T-helper 9 cell (primary cell): ENCODE measurements around the gene CD48.
"Not testable (repeated sequence)": the region's sequence is repeated elsewhere in the genome, so short reads cannot be mapped to it uniquely, and the experiment has no call there.

Experiments
- DNase-seq: peaks from one replicate; pipeline ENCODE4 v3.0.0-alpha.2; 2020

CD48 gene

DNA sequence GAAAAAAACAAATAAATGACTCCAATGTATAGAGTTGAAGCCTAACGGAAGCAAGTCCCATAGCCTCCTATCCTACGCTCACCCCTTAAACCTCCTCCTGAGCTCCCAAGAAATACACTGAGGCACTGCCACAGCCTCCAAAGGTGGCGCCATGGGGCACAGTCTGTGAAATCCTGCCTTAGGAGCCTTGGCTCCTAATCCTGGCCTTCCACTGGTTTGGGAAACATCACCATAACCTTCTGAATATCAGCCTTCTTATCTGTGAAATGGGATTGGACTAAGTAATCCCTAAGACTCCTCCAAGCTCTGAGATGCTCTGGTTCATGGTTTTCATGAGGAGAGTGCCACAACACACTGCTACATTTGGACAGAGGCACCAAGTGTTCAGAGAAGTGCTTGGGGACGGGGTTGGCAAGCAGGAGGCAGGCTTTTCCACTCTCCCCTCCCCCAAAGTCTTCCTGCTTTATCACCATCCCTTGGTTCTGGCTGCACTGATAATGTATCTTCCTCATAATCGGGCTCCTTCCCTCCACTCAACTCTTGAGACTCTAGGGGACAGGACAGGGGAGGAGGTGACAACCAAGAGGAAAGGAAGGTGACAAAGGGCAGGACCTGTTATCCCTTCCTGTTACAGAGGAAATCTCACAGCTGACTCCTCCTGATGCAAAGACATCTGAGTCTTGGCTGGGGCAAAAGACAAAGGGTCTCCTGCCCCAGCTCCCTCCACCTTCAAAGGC lies 30.2 kb upstream of the CD48 start:
- DNase-seq = no peak

DNA sequence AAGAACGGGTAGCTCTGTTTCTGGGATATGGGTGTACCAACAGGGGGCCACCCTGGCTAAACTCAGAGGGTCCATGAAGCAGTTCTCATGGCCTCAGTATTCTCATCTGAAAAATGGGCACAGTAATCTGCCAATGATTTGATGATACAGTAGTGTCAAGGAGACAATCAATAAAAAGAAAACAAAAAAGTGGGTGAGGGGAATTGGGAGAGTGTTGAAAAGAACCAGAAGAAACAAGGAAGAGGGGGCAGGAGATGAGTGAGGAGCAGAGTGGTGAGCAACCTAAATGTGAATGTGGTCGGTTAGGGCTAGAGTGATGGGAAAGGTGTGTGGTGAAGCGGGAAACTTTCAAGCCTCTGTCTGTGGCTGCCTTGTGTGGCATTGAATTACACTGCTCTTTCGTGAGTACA lies 29.5 kb upstream of the CD48 start:
- DNase-seq = no peak

GRCh38 chr1:160740133-160740688 lies 28.6 kb upstream of the CD48 start:
- no peak for DNase-seq

DNA sequence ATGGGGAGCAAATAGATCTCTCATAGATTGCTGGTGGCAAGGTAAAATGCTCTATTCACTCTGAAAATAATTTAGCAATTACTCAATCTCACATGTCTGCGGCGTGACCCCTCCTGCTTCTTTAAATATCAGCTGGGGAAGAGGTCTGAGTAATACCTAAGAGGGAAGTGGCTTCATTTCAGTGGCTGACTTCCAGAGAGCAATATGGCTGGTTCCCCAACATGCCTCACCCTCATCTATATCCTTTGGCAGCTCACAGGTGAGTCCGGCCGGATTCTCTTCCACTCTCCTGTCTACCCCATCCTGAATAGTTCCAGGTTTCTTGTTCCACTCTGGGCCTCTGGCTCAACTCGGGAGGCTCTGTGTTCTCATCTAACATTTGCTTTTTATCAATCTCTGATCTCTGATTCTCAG lies 27.5 kb upstream of the CD48 start, which contains the start of gene SLAMF7:
Gene SLAMF7 (plus strand): TSS at position 150 of the 414 bp plus-strand sequence. CDS start 55 bp downstream, at position 205.
- no peak for DNase-seq

GRCh38 chr1:160738271-160738670 lies 26.6 kb upstream of the CD48 start:
- no peak for DNase-seq

DNA sequence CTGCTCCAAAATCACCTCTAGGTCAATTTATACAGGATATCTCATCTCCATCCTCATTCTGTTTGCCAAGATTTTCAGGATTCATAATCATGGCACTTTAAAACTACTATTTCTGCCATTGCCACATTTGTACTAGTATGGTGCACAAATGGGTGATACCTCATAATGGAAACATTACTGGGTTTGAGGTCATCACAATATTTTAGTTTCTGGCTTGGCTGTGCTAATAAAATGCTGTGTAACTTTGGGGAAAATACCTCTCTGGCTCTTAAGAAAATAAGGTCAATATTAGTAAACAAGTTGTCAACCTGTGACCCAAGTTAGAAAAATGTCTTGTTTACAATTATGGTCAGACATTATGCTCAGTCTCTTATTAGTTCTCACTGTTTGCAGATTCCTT lies 22.7 kb upstream of the CD48 start:
- no peak for DNase-seq

GRCh38 chr1:160733898-160734297 lies 22.3 kb upstream of the CD48 start:
- DNase-seq = no peak

GRCh38 chr1:160731990-160732389 lies 20.4 kb upstream of the CD48 start:
- DNase-seq = no peak

GRCh38 chr1:160731564-160731963 lies 19.9 kb upstream of the CD48 start:
- DNase-seq = not testable (repeated sequence)

GRCh38 chr1:160727316-160727640 lies 15.7 kb upstream of the CD48 start:
- DNase-seq = no peak

DNA sequence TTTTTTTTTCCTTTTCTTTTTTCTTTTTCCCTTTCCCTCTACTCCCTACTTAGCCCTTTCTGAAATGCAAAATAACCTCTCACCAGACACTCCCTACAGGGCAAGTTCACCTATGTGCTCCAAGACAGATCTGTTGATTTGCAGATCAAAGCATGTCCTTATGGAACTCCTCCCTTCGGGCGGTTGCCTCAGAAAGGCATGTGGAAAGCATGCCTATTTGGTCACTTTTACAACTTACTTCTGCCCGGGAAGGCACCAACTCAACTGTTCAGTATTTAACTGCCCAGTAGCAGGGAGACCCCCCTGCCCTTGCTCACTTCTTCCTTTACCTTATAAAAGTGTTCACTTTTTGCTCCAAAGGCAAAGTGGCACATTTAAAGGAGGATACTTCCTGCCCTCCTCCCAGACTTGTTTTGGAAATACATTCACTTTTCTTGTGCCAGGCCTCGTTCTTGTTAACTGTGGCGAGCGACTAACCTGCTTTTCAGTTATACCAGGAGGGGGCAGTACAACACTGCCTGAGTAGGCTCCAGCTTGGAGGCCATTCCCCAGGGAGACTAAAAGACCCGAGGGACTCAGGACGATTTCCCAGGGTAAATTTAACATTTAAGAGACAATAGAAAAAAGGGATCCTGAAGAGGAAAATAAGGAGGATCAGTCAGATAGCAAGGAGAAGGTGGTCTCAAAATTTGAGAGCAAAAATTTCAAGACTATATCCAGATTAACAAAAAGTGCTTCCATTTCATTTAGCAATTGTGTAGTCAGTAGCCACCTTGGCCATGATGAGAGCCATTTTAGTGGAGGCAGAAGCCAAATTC lies 15.1 kb upstream of the CD48 start:
- DNase-seq = peak; percentile 32

GRCh38 chr1:160726114-160726497 lies 14.5 kb upstream of the CD48 start:
- DNase-seq = no peak

GRCh38 chr1:160724465-160725242 lies 13.0 kb upstream of the CD48 start:
- no peak for DNase-seq

- no peak for DNase-seq
Measured at GRCh38 chr1:160723332-160723731, 11.7 kb upstream of the CD48 start.

GRCh38 chr1:160722726-160723125 lies 11.1 kb upstream of the CD48 start:
- no peak for DNase-seq

DNA sequence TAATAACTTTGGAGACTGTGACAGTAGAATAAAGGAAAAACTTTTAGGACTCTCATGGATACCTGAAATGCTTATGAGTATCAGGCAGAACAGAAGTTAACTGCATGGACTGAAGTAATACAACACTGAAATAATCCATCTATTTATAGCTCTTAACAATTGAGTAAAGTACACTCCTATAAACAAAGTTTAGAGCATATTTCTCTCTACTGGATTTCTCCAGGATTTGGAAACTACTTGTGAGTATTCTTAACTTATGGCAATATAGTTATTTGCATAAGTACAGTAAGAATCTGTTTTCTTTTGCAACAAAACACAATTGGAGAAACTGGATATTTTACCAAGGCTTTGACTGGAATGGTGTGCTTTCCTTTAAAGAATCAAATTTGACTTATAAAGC lies 9.9 kb upstream of the CD48 start:
- no peak for DNase-seq

- DNase-seq = no peak
Measured at GRCh38 chr1:160720356-160721085, 8.9 kb upstream of the CD48 start.

DNA sequence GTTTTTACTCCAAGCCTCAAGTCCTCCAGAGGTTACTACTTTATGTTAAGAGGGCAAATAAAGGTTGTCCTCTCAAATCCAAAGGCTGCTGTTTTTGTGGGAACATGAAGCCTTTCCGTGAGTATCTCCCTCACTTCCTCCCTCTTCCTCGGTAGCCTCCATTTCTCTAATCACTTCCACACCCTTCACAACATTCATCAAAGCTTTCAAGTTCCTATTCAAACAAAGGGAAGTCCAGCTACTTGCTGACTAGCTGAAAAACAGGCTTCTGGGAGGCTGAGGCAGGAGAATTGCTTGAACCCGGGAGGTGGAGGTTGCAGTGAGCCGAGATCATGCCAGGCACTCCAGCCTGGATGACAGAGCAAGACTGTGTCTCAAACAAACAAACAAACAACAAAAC lies 6.6 kb upstream of the CD48 start:
- no peak for DNase-seq

- DNase-seq = no peak
Measured at GRCh38 chr1:160717306-160717705, 5.7 kb upstream of the CD48 start.

DNA sequence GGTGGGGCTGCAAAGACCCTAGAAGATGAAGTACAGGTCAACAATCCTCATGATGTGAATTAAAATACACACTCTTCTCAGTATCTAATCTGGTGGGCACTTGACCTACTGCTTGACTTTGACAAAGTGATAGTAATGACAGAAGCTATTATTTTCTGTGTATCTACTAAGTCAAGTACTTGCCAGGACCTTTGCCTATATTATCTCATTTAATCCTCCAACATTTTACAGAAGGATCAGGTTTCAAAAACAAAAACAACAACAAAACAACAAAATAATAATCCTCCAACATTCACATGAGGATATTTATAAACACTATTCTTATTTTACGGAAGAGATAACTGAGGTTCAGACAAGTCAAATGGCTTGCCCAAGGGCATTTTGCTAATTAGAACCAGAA lies 4.4 kb upstream of the CD48 start:
- no peak for DNase-seq

GRCh38 chr1:160714034-160714648 lies 2.5 kb upstream of the CD48 start:
- not testable (repeated sequence) for DNase-seq

- no peak for DNase-seq
Measured at GRCh38 chr1:160713161-160713560, 1.5 kb upstream of the CD48 start.
